ENCODE results near the gene HSPB6. TPM values are rescaled to one million over a fixed set of nuclear protein-coding genes. Genes with fewer than 3 reads are reported as not detected.

The HSPB6 gene
- total RNA-seq, 1 donor from 2014 or later, result 506 TPM

GRCh38 chr19:35746531-35746930, 10.3 kb downstream of the HSPB6 start:
- no peak for DNase-seq (ENCODE audit: low spot score)

DNA sequence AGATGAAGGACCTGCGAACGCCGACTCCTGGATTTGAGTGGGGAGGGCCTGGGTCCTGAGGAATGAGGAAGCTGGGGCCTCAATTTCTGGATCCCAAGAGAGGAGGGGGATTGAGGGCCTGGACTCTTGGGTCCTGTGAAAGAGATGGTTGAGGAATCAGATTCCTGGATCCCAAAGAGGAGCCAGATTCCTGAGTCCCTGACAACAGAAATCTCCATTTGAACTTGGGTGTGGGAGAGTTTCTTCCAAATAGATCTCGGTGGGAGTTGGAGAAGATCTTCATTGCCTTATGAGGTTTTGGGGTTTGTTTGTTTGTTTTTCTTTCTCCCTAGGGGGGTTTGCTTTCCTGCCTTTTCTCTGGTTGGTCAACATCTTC, 10.8 kb downstream of the HSPB6 start:
- DNase-seq (ENCODE audit: low spot score), result no peak

DNA sequence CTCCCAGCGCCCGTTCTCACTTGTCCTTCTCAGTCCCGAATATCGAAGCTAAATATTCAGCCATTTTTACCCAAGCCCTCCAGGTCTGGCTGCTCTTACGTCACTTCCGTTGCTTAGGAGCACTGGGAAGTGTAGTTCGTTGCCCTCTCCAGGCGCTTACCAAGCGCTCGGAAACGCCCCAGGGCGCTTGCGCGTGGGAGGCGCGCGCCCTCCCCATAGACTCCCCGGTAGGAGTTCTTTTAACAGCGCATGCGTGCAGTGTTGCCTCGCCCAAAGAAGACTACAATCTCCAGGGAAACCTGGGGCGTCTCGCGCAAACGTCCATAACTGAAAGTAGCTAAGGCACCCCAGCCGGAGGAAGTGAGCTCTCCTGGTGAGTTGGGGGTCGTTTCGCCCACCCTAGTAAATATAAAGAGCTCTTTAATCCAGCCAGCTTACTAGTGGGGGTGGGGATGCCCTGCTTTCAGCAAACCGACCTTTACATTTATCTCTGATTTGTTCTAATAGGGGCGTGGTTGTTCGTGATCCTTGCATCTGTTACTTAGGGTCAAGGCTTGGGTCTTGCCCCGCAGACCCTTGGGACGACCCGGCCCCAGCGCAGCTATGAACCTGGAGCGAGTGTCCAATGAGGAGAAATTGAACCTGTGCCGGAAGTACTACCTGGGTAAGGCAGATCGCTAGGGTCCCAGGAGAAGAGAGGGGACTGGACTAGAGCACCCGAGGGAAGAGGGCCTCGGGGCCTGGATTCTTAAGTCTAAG, 11.3 kb downstream of the HSPB6 start, which contains the start of the genes PSENEN and U2AF1L4:
PSENEN (plus strand) TSS at position 324 of the 759 bp plus-strand sequence; CDS start at position 604, 280 bp downstream.
U2AF1L4 (minus strand) TSS at position 91 of the 759 bp plus-strand sequence; CDS start at position 64, 27 bp downstream.
- DNase-seq (ENCODE audit: low spot score), result peak; percentile 98

GRCh38 chr19:35744430-35745327, 12.2 kb downstream of the HSPB6 start:
- DNase-seq (ENCODE audit: low spot score), result peak; percentile 96

DNA sequence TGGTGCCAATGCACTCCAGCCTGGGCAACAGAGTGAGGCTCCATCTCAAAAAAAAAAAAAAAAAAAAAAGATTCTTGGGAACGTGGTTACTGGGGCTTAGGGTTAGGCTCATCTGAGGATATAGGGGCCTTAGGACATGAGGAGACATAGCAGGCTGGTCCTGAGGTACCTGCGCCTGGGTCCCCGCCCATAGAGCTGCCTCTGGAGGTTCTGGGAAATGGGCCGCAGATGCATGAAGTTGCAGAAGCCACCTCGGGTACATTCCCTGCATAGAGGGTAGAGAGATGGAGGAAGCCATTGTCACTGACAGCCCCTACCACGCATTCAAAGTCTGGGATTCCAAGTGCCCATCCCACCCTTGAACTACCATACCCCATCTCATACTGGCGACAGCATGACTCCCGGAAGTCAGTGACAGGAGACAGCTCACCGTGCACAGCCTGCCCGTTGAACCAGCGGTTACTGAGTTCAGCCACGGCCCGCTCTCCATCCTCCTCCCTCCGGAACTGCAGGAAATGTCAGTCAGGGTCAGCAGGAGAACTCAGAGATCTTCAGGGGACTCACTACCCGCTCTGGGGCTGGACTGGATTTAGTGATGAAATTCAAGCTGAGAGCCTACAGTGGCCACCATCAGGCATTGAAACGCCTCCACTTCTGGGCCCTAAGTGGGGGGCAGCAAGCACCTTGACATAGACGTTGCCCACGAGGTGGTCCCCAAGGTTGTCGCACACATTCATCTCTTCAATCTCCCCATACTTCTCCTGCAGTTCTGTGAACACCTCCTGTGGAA, 13.0 kb downstream of the HSPB6 start:
- no peak for DNase-seq (ENCODE audit: low spot score)

GRCh38 chr19:35742121-35742724, 14.6 kb downstream of the HSPB6 start, which contains the start of gene IGFLR1:
TSS of gene IGFLR1 (minus strand) at chr19:35742452. CDS start at chr19:35741180, 1,272 bp downstream.
- no peak for DNase-seq (ENCODE audit: low spot score)

DNA sequence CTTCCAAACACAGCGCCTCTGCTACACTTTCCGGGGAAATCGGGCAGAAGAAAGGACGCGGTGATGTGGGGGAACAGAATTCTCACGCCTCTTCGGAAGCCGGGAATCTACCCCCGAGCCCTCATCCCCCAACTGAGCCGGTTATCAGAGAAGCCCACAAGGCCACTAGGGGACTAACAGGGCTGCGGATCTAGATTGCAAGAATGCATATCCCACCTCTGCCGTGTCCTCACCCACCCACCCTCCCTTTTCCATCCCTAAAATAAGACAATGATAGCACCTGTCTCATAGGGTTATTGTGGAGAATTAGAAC, 15.7 kb downstream of the HSPB6 start:
- DNase-seq (ENCODE audit: low spot score), result no peak

GRCh38 chr19:35740423-35741202, 16.2 kb downstream of the HSPB6 start:
- peak; percentile 99 for DNase-seq (ENCODE audit: low spot score)

- DNase-seq (ENCODE audit: low spot score), result no peak
Measured at GRCh38 chr19:35740108-35740422, 16.8 kb downstream of the HSPB6 start.

- DNase-seq (ENCODE audit: low spot score), result no peak
Measured at GRCh38 chr19:35739275-35740107, 17.3 kb downstream of the HSPB6 start.

- no peak for DNase-seq (ENCODE audit: low spot score)
Measured at GRCh38 chr19:35738887-35739229, 18.0 kb downstream of the HSPB6 start.

DNA sequence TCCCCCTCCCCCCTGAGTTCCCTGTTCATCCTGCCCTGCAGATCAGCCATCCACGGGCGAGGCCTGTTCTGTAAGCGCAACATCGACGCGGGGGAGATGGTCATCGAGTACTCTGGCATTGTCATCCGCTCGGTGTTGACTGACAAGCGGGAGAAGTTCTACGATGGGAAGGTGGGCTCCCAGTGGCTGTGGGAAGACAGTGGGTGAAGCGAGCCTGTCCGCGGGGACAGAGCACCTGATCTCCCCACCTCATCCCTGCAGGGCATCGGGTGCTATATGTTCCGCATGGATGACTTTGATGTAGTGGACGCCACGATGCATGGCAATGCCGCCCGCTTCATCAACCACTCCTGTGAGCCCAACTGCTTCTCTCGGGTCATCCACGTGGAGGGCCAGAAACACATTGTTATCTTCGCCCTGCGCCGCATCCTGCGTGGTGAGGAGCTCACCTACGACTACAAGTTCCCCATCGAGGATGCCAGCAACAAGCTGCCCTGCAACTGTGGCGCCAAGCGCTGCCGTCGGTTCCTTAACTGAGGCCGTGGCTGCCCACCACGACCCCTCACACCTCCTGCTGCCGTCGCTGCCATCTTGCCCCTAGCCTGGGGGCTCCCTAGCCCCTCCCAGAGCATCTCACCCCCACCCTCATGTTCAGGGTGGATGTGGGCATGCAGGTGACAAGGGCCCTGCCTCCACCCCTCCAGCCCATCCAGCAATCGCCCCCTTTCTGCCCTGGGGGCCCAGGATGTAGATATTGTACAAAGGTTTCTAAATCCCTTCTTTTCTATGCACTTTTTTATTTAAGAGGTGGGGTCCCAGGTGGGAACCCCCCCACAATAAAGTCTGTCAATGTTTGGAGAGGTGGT, 18.6 kb downstream of the HSPB6 start:
- no peak for DNase-seq (ENCODE audit: low spot score)

DNA sequence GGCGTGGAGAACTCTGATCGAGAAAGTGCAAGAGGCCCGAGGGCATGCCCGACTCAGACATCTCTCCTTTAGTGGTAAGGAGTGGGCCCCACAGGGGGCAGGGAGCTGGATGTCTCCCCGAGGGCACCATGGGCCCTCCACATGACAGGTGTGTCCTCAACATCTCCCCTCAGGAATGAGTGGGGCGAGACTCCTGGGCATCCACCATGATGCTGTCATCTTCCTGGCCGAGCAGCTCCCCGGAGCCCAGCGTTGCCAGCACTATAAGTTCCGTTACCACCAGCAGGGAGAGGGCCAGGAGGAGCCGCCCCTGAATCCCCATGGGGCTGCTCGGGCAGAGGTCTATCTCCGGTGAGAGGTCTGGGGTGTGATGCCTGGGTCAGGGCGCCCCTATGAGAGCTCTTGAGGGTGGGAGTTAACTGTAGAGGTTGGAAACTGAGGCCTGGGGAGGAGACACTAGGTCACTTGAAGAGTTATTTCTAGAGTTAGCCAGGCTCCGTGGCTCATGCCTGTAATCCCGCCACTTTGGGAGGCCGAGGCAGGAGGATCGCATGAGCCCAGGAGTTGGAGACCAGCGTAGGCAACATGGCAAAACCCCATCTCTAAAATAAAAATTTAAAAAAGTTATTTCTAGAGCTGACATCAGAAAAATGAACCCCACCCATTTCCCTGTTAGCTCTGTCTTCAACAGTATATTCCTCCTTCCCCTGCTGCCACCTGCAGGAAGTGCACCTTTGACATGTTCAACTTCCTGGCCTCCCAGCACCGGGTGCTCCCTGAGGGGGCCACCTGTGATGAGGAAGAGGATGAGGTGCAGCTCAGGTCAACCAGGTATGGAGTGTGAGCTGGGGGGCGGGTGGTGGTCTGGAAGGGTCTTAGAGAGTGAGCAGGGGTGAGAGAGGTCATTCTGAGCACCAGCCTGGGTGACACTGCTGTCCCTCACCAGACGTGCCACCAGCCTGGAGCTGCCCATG, 19.6 kb downstream of the HSPB6 start:
- no peak for DNase-seq (ENCODE audit: low spot score)

GRCh38 chr19:35734889-35735288, 21.9 kb downstream of the HSPB6 start:
- DNase-seq (ENCODE audit: low spot score), result no peak

- DNase-seq (ENCODE audit: low spot score), result no peak
Measured at GRCh38 chr19:35734273-35734672, 22.6 kb downstream of the HSPB6 start.

- DNase-seq (ENCODE audit: low spot score), result no peak
Measured at GRCh38 chr19:35733180-35734125, 23.4 kb downstream of the HSPB6 start.

Measured in mesenteric fat pad (tissue), 1 donor.